ENCODE results near the gene PAGE1. TPM values are rescaled to one million over a fixed set of nuclear protein-coding genes. Genes with fewer than 3 reads are reported as not detected.

PAGE1 gene
- total and polyA plus RNA-seq, 10 of the 15 experiments (the other 5 are each of a cell fraction or from before 2014, with no cell fraction given) = not detected

DNA sequence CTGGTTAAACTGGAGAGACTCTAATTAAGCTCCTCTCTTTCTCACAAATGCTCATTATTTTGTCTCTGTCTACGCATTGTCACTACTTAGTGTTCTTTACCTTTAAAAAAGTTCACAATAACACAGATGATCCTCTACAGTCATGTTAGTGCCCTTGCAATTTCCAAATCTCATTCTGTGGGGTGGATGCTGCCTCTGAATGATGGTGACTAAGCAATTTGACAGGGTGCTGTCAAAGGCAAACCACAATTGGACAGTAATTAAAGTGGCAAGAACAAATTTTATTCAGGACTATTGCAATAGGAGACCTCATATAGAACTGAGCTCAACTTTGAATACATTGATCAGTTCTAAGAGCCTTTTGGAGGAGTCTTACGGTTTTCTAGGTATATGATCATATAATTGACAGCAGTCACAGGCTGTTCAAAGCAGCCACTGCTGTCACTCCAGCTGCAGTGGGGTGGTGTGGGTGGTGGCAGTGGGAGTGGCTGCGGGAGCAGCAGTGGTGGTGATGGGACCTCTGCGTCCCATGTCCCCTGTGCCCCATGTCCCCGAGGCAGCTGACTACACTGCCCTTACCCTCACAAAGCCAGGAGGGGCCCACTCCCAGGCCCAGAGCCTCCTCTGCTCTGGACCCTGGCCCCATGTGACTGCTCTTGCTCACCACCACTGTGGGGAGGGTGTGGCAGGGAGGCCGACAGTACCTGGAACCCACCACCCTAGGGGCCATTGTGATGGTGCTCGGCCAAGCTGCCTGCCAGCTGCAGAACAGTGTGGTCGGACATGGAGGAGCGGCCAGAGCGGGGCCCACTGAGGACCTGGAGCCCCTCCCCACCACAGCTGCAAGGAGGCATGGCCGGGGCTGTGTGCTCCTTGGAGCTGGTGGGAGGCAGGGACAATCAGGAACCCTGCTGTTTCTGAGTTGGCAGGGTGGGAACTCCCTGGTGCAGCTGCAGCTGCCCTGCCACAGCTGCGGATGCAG is 30.4 kb upstream of the PAGE1 start:
- TF ChIP-seq, protein P1, sequence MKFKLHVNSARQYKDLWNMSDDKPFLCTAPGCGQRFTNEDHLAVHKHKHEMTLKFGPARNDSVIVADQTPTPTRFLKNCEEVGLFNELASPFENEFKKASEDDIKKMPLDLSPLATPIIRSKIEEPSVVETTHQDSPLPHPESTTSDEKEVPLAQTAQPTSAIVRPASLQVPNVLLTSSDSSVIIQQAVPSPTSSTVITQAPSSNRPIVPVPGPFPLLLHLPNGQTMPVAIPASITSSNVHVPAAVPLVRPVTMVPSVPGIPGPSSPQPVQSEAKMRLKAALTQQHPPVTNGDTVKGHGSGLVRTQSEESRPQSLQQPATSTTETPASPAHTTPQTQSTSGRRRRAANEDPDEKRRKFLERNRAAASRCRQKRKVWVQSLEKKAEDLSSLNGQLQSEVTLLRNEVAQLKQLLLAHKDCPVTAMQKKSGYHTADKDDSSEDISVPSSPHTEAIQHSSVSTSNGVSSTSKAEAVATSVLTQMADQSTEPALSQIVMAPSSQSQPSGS (IDR thresholded peaks at IDR 0.05; ENCODE audit: low read length) = no peak
- TF ChIP-seq GABPA (IDR thresholded peaks at IDR 0.05; ENCODE audit: low read depth) = no peak
- no peak for TF ChIP-seq ZSCAN29 (IDR thresholded peaks at IDR 0.05)
- TF ChIP-seq ZNF217 (IDR thresholded peaks at IDR 0.05) = no peak
- TF ChIP-seq, protein P2, sequence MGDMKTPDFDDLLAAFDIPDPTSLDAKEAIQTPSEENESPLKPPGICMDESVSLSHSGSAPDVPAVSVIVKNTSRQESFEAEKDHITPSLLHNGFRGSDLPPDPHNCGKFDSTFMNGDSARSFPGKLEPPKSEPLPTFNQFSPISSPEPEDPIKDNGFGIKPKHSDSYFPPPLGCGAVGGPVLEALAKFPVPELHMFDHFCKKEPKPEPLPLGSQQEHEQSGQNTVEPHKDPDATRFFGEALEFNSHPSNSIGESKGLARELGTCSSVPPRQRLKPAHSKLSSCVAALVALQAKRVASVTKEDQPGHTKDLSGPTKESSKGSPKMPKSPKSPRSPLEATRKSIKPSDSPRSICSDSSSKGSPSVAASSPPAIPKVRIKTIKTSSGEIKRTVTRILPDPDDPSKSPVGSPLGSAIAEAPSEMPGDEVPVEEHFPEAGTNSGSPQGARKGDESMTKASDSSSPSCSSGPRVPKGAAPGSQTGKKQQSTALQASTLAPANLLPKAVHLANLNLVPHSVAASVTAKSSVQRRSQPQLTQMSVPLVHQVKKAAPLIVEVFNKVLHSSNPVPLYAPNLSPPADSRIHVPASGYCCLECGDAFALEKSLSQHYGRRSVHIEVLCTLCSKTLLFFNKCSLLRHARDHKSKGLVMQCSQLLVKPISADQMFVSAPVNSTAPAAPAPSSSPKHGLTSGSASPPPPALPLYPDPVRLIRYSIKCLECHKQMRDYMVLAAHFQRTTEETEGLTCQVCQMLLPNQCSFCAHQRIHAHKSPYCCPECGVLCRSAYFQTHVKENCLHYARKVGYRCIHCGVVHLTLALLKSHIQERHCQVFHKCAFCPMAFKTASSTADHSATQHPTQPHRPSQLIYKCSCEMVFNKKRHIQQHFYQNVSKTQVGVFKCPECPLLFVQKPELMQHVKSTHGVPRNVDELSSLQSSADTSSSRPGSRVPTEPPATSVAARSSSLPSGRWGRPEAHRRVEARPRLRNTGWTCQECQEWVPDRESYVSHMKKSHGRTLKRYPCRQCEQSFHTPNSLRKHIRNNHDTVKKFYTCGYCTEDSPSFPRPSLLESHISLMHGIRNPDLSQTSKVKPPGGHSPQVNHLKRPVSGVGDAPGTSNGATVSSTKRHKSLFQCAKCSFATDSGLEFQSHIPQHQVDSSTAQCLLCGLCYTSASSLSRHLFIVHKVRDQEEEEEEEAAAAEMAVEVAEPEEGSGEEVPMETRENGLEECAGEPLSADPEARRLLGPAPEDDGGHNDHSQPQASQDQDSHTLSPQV (IDR thresholded peaks at IDR 0.05) = no peak
- no peak for TF ChIP-seq RUNX3 (IDR thresholded peaks at IDR 0.05; ENCODE audit: low read length)
- no peak for TF ChIP-seq SMARCA5 (IDR thresholded peaks at IDR 0.05)
- H3K4me2 ChIP-seq (ENCODE audit: control insufficient read depth, insufficient read depth) = no peak overlapping the region
- DNase-seq (ENCODE audit: low read depth, low spot score) = no peak
- no peak overlapping the region for H3K9ac ChIP-seq (ENCODE audit: control insufficient read depth, insufficient read depth, low read length)
- ChIA-PET RAD21 (ENCODE audit: unreplicated experiment) (no interaction called here), SMC1A (ENCODE audit: uncharacterized antibody, unreplicated experiment) (no interaction called here), POLR2A (no interaction called here), CTCF (no interaction called here)
- no peak overlapping the region for H3K4me3 ChIP-seq
- no TSS peak for BruUV-seq (replicated peaks)
- H4K20me1 ChIP-seq (ENCODE audit: control insufficient read depth, insufficient read depth) = no peaks in the 10 kb centered on the region
- no peaks in the 10 kb centered on the region; a peak in 1 of 4 replicates for H3K27me3 ChIP-seq (replicated peaks in 1 of 2; ENCODE audit: control insufficient read depth in 2 of 2, insufficient read depth in 2 of 2, low read length in 1 of 2)
- no peaks in the 10 kb centered on the region for H3K4me1 ChIP-seq (ENCODE audit: control insufficient read depth, insufficient read depth, low read length)
- H3K36me3 ChIP-seq (ENCODE audit: control insufficient read depth in 2 of 2, insufficient read depth in 2 of 2, low read length in 1 of 2) = no peaks in the 10 kb centered on the region
- no peak overlapping the region for H2AFZ ChIP-seq (ENCODE audit: control insufficient read depth, low read depth, low read length)
- WGBS (ENCODE audit: insufficient coverage, insufficient replicate concordance, low lambda C conversion rate, missing lambda C conversion rate) = 27% methylated on average over 12 of the region's 12 CpGs
- intact Hi-C loops (cut with micrococcal nuclease; ENCODE audit: unreplicated experiment) = no loop called here
- no peak for FAIRE-seq
- no peaks in the 10 kb centered on the region; the same call in 2 of the 3 replicates for H3K9me3 ChIP-seq (replicated peaks; ENCODE audit: control insufficient read depth, insufficient read depth, low read length)
- no peak overlapping the region for H3K27ac ChIP-seq (ENCODE audit: control insufficient read depth, insufficient read depth)
- in situ Hi-C loops (cut with MboI) = no loop called here
- no peaks in the 10 kb centered on the region for H3K79me2 ChIP-seq (ENCODE audit: control insufficient read depth, insufficient read depth, low read length)
- ATAC-seq = no peak
